ENCODE measurements around the gene CAPN7.
A peak's percentile ranks its signal among the peaks of the same experiment; 100 is the strongest.

Gene CAPN7

DNA sequence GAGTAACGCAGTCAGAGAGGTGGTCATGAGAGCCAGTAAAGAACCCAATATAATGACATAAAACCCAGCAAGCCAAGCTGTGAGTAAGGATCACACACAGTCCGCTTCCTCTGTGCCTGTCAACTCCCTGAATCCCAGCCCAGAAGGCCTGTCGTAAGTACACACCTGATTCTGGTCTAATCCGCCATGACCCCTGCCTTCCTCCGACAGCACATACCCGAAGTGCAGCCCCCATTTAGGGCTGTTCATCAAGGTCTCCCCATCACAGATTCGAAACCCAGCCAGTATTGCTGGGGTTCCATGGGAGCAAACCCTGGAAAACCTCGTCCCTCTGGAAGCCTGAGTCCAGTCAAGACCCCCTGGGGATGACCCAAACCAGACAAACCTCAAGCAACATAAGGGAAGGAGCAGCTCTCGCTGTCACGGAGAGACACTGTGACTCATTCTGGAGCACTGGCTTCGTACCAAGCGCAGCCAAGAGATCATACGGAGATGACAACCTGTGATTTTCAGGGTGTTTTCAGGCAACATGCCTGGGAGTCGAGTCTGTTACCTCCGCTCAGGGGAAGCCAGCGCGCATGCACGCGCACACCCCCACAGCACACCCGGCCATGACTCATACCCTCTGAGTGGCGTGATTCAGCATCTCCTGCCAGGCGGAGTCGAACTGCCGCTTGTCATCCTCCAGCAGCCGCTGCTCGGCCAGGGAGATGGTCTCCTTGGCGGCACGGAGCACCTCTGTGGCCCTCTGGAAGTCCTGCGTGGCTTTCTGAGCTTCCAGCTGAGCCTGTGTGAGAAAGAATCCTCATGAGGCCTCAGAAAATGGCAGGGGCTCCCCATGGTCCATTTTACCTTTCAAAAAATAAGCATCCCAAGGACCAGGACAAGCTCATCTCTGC is 63.3 kb downstream of the CAPN7 start:
- no peaks in the 10 kb centered on the region for H3K27me3 Mint-ChIP-seq (ENCODE audit: low read depth)
- peaks cover 75% of the 10 kb centered on the region for H3K4me1 Mint-ChIP-seq (ENCODE audit: low read depth)
- peak overlapping the region; percentile 89 for H3K27ac Mint-ChIP-seq
- H3K36me3 Mint-ChIP-seq (ENCODE audit: low read depth) = peaks cover 39% of the 10 kb centered on the region
- H3K4me3 Mint-ChIP-seq = peak overlapping the region; percentile 69
- no peaks in the 10 kb centered on the region for H3K9me3 Mint-ChIP-seq

DNA sequence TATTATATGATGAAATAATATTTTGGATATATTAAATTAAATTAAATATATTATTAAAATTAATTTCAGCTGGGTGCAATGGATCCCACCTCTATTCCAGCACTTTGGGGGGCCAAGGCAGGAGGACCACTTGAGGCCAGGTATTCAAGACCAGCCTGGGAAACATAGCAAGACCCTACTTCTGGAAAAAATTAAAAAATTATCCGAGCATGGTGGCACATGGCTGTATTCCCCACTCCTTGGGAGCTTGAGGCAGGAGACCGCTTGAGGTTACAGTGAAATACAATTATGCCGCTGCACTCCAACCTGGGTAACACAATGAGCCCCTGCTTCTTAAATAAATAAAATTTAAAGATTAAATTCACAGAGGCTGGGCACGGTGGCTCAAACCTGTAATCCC is 65.0 kb downstream of the CAPN7 start:
- Mint-ChIP-seq H3K36me3 (ENCODE audit: low read depth) (peaks cover 48% of the 10 kb centered on the region), H3K27ac (no peak overlapping the region), H3K4me1 (ENCODE audit: low read depth) (peaks cover 79% of the 10 kb centered on the region), H3K9me3 (peaks cover 3% of the 10 kb centered on the region), H3K4me3 (peak overlapping the region; percentile 82), H3K27me3 (ENCODE audit: low read depth) (no peaks in the 10 kb centered on the region)

DNA sequence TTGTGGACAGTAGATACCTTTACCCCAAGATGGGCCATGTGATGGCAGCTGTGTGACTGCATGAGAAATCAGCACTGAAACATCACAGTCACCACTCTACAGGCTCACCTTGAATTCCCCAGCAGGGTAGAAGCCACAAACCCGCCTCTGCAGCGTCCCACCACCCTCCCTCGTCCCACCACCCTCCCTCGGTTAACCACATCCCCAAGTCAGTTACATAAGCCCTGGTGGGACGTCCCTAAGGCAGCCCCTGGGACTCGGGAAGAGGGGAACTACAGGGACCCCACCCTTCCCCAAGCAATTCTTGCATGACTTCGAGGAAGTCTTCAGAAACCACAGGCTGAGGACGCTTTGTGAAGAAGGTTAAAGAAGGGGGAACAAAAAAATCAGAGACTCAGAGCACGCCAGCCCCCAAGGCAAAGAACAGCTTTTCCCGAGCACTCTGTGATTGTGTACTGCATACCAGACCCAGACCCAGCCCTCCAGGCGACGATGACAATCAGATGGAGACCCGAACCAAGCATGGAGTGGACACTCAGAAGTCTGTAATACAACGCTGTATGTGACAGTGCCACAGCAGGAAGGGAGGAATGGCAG is 65.8 kb downstream of the CAPN7 start:
- H3K4me1 Mint-ChIP-seq (ENCODE audit: low read depth) = peaks cover 78% of the 10 kb centered on the region
- peak overlapping the region; percentile 94 for H3K27ac Mint-ChIP-seq
- peaks cover 48% of the 10 kb centered on the region for H3K36me3 Mint-ChIP-seq (ENCODE audit: low read depth)
- H3K9me3 Mint-ChIP-seq = peaks cover 3% of the 10 kb centered on the region
- peak overlapping the region; percentile 82 for H3K4me3 Mint-ChIP-seq
- no peaks in the 10 kb centered on the region for H3K27me3 Mint-ChIP-seq (ENCODE audit: low read depth)

DNA sequence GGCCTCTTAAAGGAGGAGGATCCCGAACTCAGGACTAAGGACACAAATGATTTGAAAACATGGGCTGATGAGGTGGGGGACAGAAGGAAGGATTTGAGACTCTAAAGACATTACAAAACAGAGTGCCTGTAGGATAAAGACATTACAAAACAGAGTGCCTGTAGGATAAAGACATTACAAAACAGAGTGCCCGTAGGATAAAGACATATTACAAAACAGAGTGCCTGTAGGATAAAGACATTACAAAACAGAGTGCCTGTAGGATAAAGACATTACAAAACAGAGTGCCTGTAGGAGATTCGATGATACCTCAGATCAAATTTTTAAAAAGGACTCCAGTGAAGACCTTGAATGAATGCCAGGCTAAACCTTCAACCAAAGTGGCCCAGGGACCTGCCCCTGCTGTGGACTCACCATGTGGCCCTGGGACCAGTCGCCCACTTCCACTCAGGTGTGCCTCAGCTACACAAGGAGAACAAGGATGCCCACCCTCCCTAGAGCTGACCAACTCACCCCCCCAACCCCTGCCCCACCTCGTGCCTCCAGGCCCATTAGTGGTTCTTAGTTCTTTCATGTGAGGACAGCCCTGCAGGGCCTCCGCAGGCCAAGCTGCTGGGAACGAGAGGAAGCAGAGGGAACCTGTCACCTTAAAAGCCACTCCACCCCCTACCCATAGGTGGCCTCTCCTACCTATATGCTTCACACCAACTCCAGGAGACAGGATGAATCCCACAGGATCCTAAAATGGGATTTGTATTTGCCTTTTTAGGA is 66.6 kb downstream of the CAPN7 start:
- Mint-ChIP-seq H3K4me1 (ENCODE audit: low read depth) (peaks cover 75% of the 10 kb centered on the region), H3K27me3 (ENCODE audit: low read depth) (no peaks in the 10 kb centered on the region), H3K36me3 (ENCODE audit: low read depth) (peaks cover 50% of the 10 kb centered on the region), H3K27ac (peak overlapping the region; percentile 94), H3K4me3 (peak overlapping the region; percentile 82), H3K9me3 (peaks cover 3% of the 10 kb centered on the region)

DNA sequence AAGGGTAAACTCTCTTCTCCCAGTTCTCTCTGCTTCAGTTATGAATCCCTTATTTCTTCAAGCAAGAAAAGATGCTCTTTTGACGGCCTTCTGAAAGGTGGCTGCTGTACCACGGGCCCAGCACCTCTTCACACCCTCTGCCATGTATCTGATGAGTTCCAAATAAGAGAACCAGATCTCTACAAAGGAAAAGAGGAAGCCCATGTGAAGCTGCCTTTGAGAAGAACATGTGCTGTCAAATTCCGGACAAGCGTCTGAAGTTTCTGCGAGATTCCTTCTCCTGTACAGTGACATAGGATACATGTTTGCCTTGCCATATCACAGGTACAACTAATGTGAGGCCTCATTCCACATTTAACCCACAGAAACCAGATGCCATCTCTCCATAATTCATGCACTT is 67.2 kb downstream of the CAPN7 start:
- Mint-ChIP-seq H3K27me3 (ENCODE audit: low read depth) (no peaks in the 10 kb centered on the region), H3K4me3 (peak overlapping the region; percentile 44), H3K36me3 (ENCODE audit: low read depth) (peaks cover 48% of the 10 kb centered on the region), H3K9me3 (peaks cover 3% of the 10 kb centered on the region), H3K4me1 (ENCODE audit: low read depth) (peaks cover 72% of the 10 kb centered on the region), H3K27ac (peak overlapping the region; percentile 94)

DNA sequence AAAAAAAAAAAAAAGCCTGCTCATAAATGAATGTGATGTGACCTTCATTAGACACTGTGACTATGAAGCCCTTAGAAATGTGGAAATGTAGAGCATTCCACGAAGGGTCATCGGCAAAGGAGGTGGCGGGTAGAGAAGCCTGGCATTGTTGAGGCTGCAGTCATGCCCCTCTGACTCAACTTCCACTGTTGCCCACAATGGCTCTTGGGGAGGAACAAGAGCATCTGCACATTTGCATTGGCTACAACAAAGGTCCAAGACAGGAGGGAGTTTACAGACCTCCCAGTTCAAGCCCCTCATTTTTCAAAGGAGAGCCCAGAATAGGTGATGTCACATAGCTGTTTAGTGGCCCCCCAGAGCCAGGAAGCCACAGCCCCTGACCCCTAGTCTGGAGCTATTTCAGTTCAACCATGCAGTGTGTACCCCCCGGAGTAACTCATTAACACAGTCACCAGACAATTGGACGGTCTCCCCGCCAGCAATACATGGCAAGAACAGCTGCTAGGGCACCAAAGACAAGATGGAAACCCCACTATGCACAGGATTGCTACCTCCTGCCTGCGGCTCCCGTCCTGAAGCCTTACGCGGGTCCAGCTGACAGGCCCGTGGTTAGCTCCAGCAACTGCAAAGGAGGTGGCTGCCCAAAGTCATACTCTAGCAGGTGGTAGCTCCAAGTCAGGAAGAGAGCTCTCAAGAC is 70.1 kb downstream of the CAPN7 start:
- Mint-ChIP-seq H3K36me3 (ENCODE audit: low read depth) (peaks cover 52% of the 10 kb centered on the region), H3K4me3 (no peak overlapping the region), H3K27ac (peak overlapping the region; percentile 50), H3K27me3 (ENCODE audit: low read depth) (no peaks in the 10 kb centered on the region), H3K9me3 (peaks cover 3% of the 10 kb centered on the region), H3K4me1 (ENCODE audit: low read depth) (peaks cover 76% of the 10 kb centered on the region)

DNA sequence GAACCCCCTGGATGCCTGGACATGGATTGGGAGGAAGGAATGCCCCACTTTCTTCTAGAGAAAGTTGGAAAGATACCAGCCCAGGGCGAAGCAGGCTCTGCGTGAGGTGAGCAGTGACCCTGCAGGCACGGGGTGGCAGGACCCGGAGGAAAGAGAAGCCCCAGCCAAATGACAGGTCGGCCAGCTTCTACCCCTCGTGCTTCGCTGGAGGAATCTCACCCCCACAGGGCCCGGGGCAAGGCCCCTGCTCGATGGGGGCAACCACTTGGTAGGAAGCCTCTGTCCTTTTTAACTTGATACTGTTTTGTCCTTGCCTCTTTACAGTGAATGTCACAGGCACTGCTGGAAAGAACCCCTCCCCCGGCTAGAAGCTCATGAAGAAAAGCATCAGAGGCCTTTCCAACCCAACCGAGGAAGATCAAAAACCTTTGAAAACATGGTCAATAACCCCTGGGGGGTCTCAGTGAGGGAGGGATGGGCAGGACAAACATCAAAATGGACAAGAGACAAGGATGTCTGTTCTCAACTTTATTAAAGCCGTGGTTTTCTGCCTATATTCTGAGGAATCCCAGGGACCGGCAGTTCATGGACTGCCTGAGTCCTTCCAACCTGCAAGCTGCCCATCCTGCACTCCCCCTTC is 71.9 kb downstream of the CAPN7 start:
- H3K4me3 Mint-ChIP-seq = no peak overlapping the region
- H3K27ac Mint-ChIP-seq = no peak overlapping the region
- peaks cover 3% of the 10 kb centered on the region for H3K9me3 Mint-ChIP-seq
- H3K36me3 Mint-ChIP-seq (ENCODE audit: low read depth) = peaks cover 53% of the 10 kb centered on the region
- H3K27me3 Mint-ChIP-seq (ENCODE audit: low read depth) = no peaks in the 10 kb centered on the region
- H3K4me1 Mint-ChIP-seq (ENCODE audit: low read depth) = peaks cover 69% of the 10 kb centered on the region

DNA sequence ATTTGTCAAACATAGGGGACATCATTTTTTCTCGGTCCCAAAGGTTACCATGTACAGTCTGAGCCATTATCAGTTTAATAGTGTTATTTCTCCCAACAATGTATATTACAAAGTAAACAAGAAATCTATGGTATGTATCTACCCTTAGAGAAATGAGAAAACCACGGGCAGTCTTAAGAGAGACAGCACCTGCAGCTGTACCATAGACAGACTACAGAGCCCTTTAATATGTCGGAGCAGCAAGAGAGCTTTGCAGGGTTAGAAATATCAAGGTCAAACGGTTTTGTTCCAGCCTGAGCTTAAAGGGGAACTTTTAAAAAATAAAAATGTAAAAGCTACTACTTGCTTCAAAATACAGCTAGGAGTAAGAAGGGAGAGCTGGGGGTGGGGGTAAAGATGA is 73.2 kb downstream of the CAPN7 start:
- Mint-ChIP-seq H3K4me1 (ENCODE audit: low read depth) (peaks cover 66% of the 10 kb centered on the region), H3K4me3 (no peak overlapping the region), H3K27ac (no peak overlapping the region)

GRCh38 chr3:15279671-15280402 is 73.8 kb downstream of the CAPN7 start:
- peaks cover 64% of the 10 kb centered on the region for H3K4me1 Mint-ChIP-seq (ENCODE audit: low read depth)
- H3K36me3 Mint-ChIP-seq (ENCODE audit: low read depth) = peaks cover 50% of the 10 kb centered on the region
- no peaks in the 10 kb centered on the region for H3K27me3 Mint-ChIP-seq (ENCODE audit: low read depth)
- H3K27ac Mint-ChIP-seq = no peak overlapping the region
- peaks cover under 1% of the 10 kb centered on the region for H3K9me3 Mint-ChIP-seq
- H3K4me3 Mint-ChIP-seq = no peak overlapping the region

More for the DNA sequence above, 73.2 kb downstream of the CAPN7 start:
- no peaks in the 10 kb centered on the region for H3K27me3 Mint-ChIP-seq (ENCODE audit: low read depth)
- H3K36me3 Mint-ChIP-seq (ENCODE audit: low read depth) = peaks cover 50% of the 10 kb centered on the region
- peaks cover 3% of the 10 kb centered on the region for H3K9me3 Mint-ChIP-seq

DNA sequence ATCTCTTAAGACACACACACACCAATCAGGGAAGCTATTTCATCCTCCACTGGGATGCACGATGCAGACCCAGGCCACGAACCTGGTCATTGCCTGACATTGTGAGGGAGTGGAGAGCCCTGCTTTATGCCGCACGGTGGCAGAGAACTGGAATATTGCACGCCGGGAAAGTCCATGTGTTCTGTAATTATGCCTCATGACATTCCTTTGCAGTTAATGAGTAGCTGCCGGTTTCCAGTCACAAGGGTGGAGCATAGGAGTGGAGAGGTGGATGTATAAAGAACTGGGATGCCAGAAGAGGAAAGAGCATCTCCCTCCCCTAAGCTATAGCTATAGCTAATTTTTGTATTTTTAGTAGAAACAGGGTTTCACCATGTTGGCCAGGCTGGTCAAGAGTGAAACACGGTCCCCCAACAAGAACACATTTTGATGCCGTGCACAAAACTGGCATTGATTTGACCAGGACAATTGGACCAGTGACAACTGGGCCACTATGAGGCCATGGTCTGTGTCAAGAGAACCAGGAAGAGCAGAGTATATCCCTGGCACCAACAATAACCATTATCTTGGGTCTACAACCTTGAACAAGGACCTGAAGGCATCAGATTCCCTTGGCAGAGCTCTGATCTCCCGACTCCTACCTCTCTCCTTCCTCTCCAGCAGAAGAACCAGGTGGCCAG is 74.9 kb downstream of the CAPN7 start:
- no peaks in the 10 kb centered on the region for H3K9me3 Mint-ChIP-seq
- H3K27me3 Mint-ChIP-seq (ENCODE audit: low read depth) = no peaks in the 10 kb centered on the region
- H3K27ac Mint-ChIP-seq = no peak overlapping the region
- peaks cover 63% of the 10 kb centered on the region for H3K4me1 Mint-ChIP-seq (ENCODE audit: low read depth)
- no peak overlapping the region for H3K4me3 Mint-ChIP-seq
- peaks cover 50% of the 10 kb centered on the region for H3K36me3 Mint-ChIP-seq (ENCODE audit: low read depth)

- H3K9me3 Mint-ChIP-seq = no peaks in the 10 kb centered on the region
- H3K4me1 Mint-ChIP-seq (ENCODE audit: low read depth) = peaks cover 60% of the 10 kb centered on the region
- H3K36me3 Mint-ChIP-seq (ENCODE audit: low read depth) = peaks cover 52% of the 10 kb centered on the region
- H3K27me3 Mint-ChIP-seq (ENCODE audit: low read depth) = no peaks in the 10 kb centered on the region
- H3K27ac Mint-ChIP-seq = no peak overlapping the region
- no peak overlapping the region for H3K4me3 Mint-ChIP-seq
These were observed 75.8 kb downstream of the CAPN7 start for GRCh38 chr3:15281817-15282216.

- H3K36me3 Mint-ChIP-seq (ENCODE audit: low read depth) = peaks cover 58% of the 10 kb centered on the region
- no peak overlapping the region for H3K27ac Mint-ChIP-seq
- no peaks in the 10 kb centered on the region for H3K9me3 Mint-ChIP-seq
- peaks cover 61% of the 10 kb centered on the region for H3K4me1 Mint-ChIP-seq (ENCODE audit: low read depth)
- H3K4me3 Mint-ChIP-seq = no peak overlapping the region
- H3K27me3 Mint-ChIP-seq (ENCODE audit: low read depth) = no peaks in the 10 kb centered on the region
These were observed 77.7 kb downstream of the CAPN7 start for GRCh38 chr3:15283702-15284101.
